ENCODE results near the gene CHPF2. TPM values are rescaled to one million over a fixed set of nuclear protein-coding genes. Genes with fewer than 3 reads are reported as not detected.

The CHPF2 gene
- total RNA-seq, 1 experiment from 2014 or later = 19.5 TPM

GRCh38 chr7:151236406-151236805 lies 4.1 kb downstream of the CHPF2 start:
- ChIA-PET CTCF (interaction anchor here (1.0 kb wide), 1 partner anchor 9 kb away, joined by 3 read pairs; the partner anchor contains the start of gene ABCF2), POLR2A (no interaction called here), RAD21 (ENCODE audit: low non-redundant PET in 1 of 2, low total read pairs in 2 of 2, uncharacterized antibody in 2 of 2, unreplicated experiment in 2 of 2) (no interaction called here)
- Histone ChIP-seq H3K9me3 (ENCODE audit: control insufficient read depth in 1 of 2, insufficient read depth in 1 of 2, low read depth in 1 of 2, low read length in 2 of 2) (no peaks in the 10 kb centered on the region), H3K9me2 (ENCODE audit: insufficient read depth) (no peaks in the 10 kb centered on the region), H3K9ac (ENCODE audit: low read length) (no peak overlapping the region), H3K27me3 (ENCODE audit: insufficient read depth, low read length) (no peaks in the 10 kb centered on the region), H3K36me3 (ENCODE audit: control insufficient read depth in 1 of 2, insufficient read depth in 2 of 2, low read length in 2 of 2) (peaks cover 18 to 29% of the 10 kb centered on the region in 2 experiments), H3K4me2 (ENCODE audit: low read length) (no peak overlapping the region), H2AFZ (ENCODE audit: low read depth, low read length, poor library complexity, severe bottlenecking) (no peak overlapping the region), H3K79me2 (ENCODE audit: insufficient read depth, low read length) (peaks cover 33% of the 10 kb centered on the region), H3K4me1 (ENCODE audit: control insufficient read depth in 1 of 2, insufficient read depth in 2 of 2, low read length in 2 of 2) (peaks cover 10 to 26% of the 10 kb centered on the region in 2 experiments), H4K20me1 (ENCODE audit: insufficient read depth) (no peaks in the 10 kb centered on the region), H3K27ac (ENCODE audit: low read depth, low read length) (no peak overlapping the region), H3K4me3 (replicated peaks in 1 of 2; ENCODE audit: low read depth in 1 of 2, low read length in 2 of 2) (no peak overlapping the region)
- TF ChIP-seq SP1 (IDR thresholded peaks at IDR 0.05; ENCODE audit: low read depth) (no peak), JUND (IDR thresholded peaks at IDR 0.05) (no peak), ZNF274 (IDR thresholded peaks at IDR 0.05; ENCODE audit: low read depth, low read length) (no peak), CBX3 (IDR thresholded peaks at IDR 0.05; ENCODE audit: low read depth) (no peak), POLR2A (IDR thresholded peaks at IDR 0.05; ENCODE audit: borderline replicate concordance, extremely low read depth, insufficient read depth, insufficient read length) (no peak), FOSL1 (IDR thresholded peaks at IDR 0.05; ENCODE audit: low read depth) (no peak), ZBTB33 (IDR thresholded peaks at IDR 0.05; ENCODE audit: extremely low read depth, insufficient replicate concordance, low read length) (no peak), POLR2AphosphoS5 (IDR thresholded peaks at IDR 0.05; ENCODE audit: low read depth, low read length) (no peak), EZH2 (IDR thresholded peaks at IDR 0.05) (no peak), SIN3A (IDR thresholded peaks at IDR 0.05; ENCODE audit: low read depth) (no peak), CEBPB (IDR thresholded peaks at IDR 0.05; ENCODE audit: low read depth) (no peak), MAX (IDR thresholded peaks at IDR 0.05) (no peak), YY1 (IDR thresholded peaks at IDR 0.05; ENCODE audit: extremely low read depth, insufficient replicate concordance, low read depth, low read length) (no peak), ELF1 (IDR thresholded peaks at IDR 0.05; ENCODE audit: borderline replicate concordance, low read depth) (no peak), ATF3 (IDR thresholded peaks at IDR 0.05) (no peak), RAD21 (IDR thresholded peaks at IDR 0.05; ENCODE audit: low read depth) (no peak), EZH2phosphoT487 (IDR thresholded peaks at IDR 0.05; ENCODE audit: borderline replicate concordance) (no peak), TCF7L2 (IDR thresholded peaks at IDR 0.05; ENCODE audit: borderline replicate concordance, extremely low read depth, insufficient read depth, insufficient read length) (no peak), SRF (IDR thresholded peaks at IDR 0.05; ENCODE audit: low read depth) (no peak)
- ATAC-seq = no peak
- BruUV-seq (replicated peaks) = no TSS peak
- DNase-seq (ENCODE audit: low read depth, low spot score) = no peak
- intact Hi-C loops (cut with micrococcal nuclease) = no loop called here

All from HCT116 (cell line).